ENCODE results near the gene AIPL1. TPM values are rescaled to one million over a fixed set of nuclear protein-coding genes. Genes with fewer than 3 reads are reported as not detected.

Gene AIPL1
- total RNA-seq, 2 donors from 2014 or later, result not detected

DNA sequence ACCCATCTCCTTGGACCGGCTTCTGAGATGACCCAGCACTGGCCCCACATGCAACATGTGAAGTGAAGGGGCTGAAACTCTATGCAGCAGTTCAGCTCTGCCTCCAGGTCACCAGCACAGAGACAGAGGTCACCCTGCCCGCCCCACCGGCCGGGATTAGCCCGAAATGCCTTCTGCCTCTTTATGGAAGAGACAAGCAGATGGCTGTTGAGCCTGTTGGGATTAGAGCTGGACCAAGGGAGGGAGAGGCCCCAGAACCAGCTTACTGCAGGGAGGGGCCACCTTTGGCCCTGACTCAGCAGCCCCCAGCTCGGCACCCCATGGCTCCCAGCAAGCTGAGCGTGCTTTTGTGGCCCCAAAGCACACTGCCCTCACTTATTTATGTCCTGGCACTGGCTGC, 5.7 kb downstream of the AIPL1 start:
- peaks cover 5% of the 10 kb centered on the region for H3K9me3 ChIP-seq (ENCODE audit: control insufficient read depth, low read length, poor library complexity, severe bottlenecking)
- Mint-ChIP-seq H3K27me3 (peaks cover 7% of the 10 kb centered on the region), H3K4me3 (no peak overlapping the region), H3K4me1 (peaks cover 15% of the 10 kb centered on the region), H3K36me3 (ENCODE audit: low read depth) (no peaks in the 10 kb centered on the region), H3K27ac (no peak overlapping the region)
- no peak for DNase-seq
- ATAC-seq, result no peak

DNA sequence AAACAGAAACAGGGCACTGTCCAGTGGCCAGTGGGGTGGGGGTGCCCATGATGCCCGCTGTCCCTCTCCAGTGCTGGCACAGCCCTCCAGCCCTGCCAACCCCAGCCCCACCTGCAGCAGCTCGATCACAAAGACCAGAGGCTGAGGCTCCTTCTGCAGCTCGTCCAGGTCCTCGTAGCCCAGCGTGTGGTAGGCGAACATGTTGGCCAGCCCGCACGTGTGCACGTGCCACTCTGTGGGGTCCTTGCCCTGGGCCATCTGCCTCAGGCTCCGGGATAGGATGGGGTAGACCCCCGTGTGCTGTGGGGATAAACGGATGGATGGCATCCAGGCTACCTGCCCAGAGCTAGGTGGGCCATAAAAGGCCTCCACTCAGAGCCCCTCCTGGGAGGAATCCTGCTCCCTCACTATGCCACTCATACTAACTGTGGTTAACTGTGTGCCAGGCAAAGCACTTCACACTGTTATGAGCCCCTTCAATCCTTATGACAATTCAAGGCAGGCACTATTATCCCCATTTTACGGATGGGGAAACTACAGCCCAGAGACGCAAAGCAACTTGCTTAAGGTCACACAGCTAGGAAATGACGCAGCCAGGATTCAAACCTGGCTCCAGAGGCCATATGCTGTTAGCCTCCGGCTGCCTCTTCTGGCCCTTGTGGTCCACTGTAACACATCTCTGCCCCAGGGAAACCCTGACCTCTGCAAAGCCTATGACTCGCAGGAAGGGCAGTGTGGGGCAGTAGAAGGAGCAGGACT, 6.5 kb downstream of the AIPL1 start:
- H3K4me3 Mint-ChIP-seq, result no peak overlapping the region
- DNase-seq, result no peak
- H3K27ac Mint-ChIP-seq, result no peak overlapping the region
- peaks cover 5% of the 10 kb centered on the region for H3K9me3 ChIP-seq (ENCODE audit: control insufficient read depth, low read length, poor library complexity, severe bottlenecking)
- ATAC-seq, result no peak
- H3K27me3 Mint-ChIP-seq, result peaks cover 15% of the 10 kb centered on the region
- H3K36me3 Mint-ChIP-seq (ENCODE audit: low read depth), result no peaks in the 10 kb centered on the region
- H3K4me1 Mint-ChIP-seq, result peaks cover 15% of the 10 kb centered on the region

DNA sequence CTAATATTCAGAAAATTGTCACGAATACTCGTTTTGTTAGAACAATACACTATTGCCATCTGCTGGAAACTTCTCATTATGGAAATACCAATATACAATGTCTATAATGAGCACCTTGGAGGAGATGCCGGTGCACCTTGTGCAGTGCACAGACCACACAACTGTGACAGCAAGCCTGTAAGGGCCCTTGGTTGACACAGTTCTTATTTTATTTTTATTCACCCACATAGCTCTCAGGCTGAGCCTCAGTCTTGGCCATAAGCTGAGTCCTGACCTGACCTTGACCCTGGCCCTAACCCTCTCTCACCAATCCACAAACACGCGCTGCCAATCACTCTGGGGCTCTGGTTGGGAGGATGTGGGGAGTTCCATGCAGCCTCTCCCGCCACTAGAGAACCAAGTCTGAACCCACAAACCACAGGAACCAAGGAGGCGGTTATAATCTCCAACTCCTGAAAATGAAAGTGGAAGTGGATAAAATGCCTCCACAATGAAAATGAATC, 7.6 kb downstream of the AIPL1 start:
- peak overlapping the region; percentile 77 for H3K27ac Mint-ChIP-seq

DNA sequence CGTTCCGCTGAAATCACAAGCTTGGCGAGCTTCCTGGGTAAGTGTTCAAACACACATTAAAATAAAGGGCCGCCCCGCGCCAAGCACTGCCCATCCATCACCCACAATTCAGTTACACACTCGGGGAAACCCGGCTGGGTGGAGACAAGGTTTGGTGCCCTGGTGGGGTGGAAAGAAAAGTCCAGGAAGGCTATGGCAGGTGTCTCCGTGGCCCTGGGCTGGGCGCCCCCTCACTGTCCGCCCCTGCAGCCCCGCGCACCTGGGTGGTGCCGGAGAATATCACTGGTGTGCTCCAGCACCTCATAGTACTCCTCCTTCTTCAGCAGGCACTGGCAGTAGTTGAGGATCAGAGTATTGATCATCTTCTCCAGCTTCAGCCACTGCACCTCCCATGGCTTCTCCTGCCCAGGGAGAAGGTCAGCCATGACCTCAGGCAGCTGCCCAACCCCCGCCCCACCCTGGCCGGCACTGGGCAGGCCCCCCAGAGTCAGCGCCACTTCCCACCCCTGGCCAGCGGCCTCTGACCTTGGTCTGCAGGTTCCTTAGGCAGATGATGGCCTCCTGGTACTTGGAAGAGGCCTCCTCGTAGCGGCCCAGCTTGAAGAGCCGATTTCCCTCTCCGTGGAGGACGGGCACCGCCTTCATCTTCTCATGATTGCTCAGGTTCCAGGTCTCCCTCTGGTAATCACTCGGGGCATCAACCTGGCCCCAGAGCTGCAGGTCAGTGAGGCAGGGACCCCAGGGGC, 8.4 kb downstream of the AIPL1 start:
- H3K4me1 Mint-ChIP-seq, result peaks cover 15% of the 10 kb centered on the region
- peaks cover 25% of the 10 kb centered on the region for H3K27me3 Mint-ChIP-seq
- H3K27ac Mint-ChIP-seq, result no peak overlapping the region
- H3K4me3 Mint-ChIP-seq, result no peak overlapping the region
- no peak for ATAC-seq
- H3K36me3 Mint-ChIP-seq (ENCODE audit: low read depth), result no peaks in the 10 kb centered on the region
- peaks cover 5% of the 10 kb centered on the region for H3K9me3 ChIP-seq (ENCODE audit: control insufficient read depth, low read length, poor library complexity, severe bottlenecking)
- DNase-seq, result no peak

More for the DNA sequence above, 7.6 kb downstream of the AIPL1 start:
- Mint-ChIP-seq H3K27me3 (peaks cover 23% of the 10 kb centered on the region), H3K4me1 (peaks cover 15% of the 10 kb centered on the region), H3K4me3 (peak overlapping the region; percentile 62), H3K36me3 (ENCODE audit: low read depth) (no peaks in the 10 kb centered on the region)
- peak; percentile 89 for ATAC-seq
- H3K9me3 ChIP-seq (ENCODE audit: control insufficient read depth, low read length, poor library complexity, severe bottlenecking), result peaks cover 5% of the 10 kb centered on the region
- peak in 2 of 3 donors; percentile 11 to 14 for DNase-seq

DNA sequence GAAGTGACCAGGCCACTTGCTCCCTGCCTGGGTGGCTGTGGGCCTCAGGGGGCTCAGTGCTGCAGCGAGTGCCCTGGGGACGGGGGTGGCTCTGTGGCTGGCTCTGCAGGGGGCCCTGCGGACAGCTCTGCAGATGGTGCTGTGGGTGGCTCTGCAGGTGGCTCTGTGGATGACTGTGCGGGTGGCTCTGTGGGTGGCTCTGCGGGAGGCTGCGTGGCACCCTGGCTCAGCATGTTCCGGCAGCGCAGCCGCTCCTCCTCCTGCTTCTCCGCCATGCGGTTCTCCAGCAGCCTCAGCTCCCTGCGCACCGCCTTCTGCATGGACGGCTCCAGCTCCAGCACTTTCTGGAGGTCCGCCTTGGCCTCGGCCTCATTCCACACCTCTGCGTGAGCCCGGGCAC, 9.5 kb downstream of the AIPL1 start:
- ATAC-seq (no peak), DNase-seq (no peak)
- H3K9me3 ChIP-seq (ENCODE audit: control insufficient read depth, low read length, poor library complexity, severe bottlenecking), result no peaks in the 10 kb centered on the region
- no peak overlapping the region for H3K27ac Mint-ChIP-seq
- no peaks in the 10 kb centered on the region for H3K36me3 Mint-ChIP-seq (ENCODE audit: low read depth)
- H3K4me1 Mint-ChIP-seq, result peaks cover 15% of the 10 kb centered on the region
- H3K4me3 Mint-ChIP-seq, result no peak overlapping the region
- H3K27me3 Mint-ChIP-seq, result peaks cover 28% of the 10 kb centered on the region

DNA sequence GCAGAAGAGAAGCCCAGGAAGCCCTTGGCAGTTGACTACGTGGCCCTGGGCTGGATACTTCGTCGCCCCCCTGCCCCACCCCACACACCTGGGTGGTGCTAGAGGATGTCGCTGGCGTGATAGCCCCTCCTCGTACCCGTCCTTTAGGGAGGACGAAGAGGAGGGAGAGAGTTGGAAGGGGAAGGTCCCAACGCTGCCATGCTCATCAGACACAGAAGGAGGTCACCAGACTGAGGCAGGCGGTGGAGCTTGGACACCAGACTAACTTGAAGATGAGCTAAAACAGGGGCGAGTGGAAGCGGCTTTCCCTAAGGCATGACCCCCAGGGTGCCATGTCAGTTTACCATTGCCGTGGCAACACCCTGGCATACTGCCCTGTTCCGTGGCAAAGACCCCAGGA, 11.0 kb downstream of the AIPL1 start:
- H3K27me3 Mint-ChIP-seq, result peaks cover 34% of the 10 kb centered on the region
- DNase-seq (no peak), ATAC-seq (no peak)
- H3K4me1 Mint-ChIP-seq, result peaks cover 19% of the 10 kb centered on the region
- H3K27ac Mint-ChIP-seq, result no peak overlapping the region
- no peaks in the 10 kb centered on the region for H3K36me3 Mint-ChIP-seq (ENCODE audit: low read depth)
- H3K9me3 ChIP-seq (ENCODE audit: control insufficient read depth, low read length, poor library complexity, severe bottlenecking), result no peaks in the 10 kb centered on the region
- H3K4me3 Mint-ChIP-seq, result no peak overlapping the region

DNA sequence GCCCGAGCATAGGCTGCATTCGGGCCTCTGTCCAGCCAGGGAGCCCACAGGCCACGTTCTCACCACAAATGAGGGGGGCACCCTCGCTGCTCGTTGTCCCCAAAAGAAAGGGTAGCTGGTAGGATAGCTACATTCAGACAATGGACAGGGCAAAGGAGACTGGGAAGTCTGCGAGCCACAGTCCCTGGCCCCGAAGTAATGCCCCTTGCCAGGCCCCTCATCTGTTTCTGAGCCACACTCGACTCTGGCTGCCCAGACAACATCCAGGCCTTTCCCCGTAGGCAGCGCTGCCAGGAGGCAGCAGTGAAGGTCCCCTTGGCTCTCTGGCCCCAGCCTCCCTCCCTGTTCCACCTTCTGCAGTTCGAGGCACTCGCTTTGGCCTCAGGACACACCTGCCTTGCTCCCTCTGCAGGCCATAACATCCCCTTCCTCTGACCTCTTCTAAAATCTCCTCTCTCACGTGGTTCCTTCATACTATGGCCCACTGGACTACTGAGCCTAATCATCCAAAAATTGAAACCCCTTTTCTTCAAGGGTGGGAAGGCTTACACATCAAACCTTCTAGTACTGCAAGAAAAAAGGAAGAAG, 12.2 kb downstream of the AIPL1 start:
- H3K4me1 Mint-ChIP-seq, result peaks cover 16% of the 10 kb centered on the region
- H3K27ac Mint-ChIP-seq, result no peak overlapping the region
- DNase-seq (no peak), ATAC-seq (no peak)
- H3K36me3 Mint-ChIP-seq (ENCODE audit: low read depth), result no peaks in the 10 kb centered on the region
- no peaks in the 10 kb centered on the region for H3K9me3 ChIP-seq (ENCODE audit: control insufficient read depth, low read length, poor library complexity, severe bottlenecking)
- H3K27me3 Mint-ChIP-seq, result peaks cover 36% of the 10 kb centered on the region
- H3K4me3 Mint-ChIP-seq, result no peak overlapping the region

DNA sequence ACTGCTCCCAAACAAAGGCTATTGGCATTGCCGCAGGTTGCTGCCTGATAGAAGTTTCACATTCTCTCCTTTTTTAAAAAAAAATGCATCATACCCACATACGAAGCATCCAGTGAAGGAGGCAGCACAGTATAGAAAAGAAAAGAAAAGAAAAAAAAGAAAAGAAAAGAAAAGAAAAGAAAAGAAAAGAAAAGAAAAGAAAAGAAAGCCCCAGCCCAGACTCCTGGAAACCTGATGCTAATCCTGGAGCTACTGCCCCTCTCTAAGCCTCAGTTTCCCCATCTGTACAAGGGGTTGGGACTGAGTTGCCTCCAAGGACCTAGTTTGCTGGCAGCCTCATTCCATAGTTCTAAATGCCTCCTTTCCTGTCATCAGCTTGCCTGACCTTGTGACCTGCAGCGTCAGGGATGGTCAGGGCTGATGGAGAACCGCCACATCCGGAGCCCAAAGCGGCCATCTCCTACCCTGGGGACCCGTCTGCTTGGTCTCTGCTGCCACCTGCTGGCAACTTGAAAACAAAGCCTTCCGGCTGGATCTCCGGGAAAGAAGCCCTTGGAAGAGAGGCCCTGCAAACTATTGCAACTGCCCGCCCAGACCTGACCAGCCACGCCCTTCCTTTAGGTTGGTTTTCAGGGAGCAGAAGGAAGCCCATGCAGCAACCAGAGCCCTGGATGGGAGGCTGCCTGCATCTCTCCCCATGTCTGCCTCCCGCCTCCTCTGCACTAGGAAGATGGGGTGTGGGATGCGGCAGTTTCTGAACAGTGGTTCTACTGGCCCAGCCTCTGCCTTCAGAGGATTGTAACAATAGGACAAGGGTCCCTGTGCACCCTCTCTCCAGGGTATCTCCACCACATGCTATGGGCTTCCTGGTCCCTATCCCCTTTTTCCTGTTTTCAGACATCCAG, 13.0 kb downstream of the AIPL1 start:
- peaks cover 9% of the 10 kb centered on the region for H3K4me1 Mint-ChIP-seq
- no peaks in the 10 kb centered on the region for H3K36me3 Mint-ChIP-seq (ENCODE audit: low read depth)
- DNase-seq (peak; percentile 45 to 52 (median 51)), ATAC-seq (peak; percentile 68)
- peaks cover 43% of the 10 kb centered on the region for H3K27me3 Mint-ChIP-seq
- H3K27ac Mint-ChIP-seq, result no peak overlapping the region
- no peaks in the 10 kb centered on the region for H3K9me3 ChIP-seq (ENCODE audit: control insufficient read depth, low read length, poor library complexity, severe bottlenecking)
- H3K4me3 Mint-ChIP-seq, result no peak overlapping the region

DNA sequence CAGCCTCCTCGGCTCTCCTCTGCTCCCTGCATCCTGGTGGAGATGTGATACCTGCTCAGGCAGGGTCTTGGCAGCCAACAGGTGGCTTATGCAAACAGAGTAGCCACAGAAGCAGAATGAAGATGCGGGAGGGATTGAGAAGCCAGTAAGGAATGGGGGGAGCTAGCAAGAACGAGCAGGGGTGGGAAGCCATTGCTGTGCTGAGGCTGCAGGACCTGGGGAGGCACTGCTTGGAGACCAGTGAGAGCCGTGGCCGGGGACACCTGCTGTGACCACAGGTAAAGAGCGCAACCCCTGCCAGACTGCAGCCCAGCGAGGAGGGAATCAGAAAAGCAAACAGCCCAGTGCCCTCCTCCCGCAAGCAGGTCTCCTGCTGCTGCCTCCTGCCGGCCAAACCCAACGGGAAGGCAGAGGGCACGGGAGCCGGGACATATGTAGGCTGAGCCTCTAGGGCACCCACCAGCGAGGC, 14.7 kb downstream of the AIPL1 start:
- H3K27ac Mint-ChIP-seq, result peak overlapping the region; percentile 45
- H3K36me3 Mint-ChIP-seq (ENCODE audit: low read depth), result no peaks in the 10 kb centered on the region
- no peak for DNase-seq
- H3K9me3 ChIP-seq (ENCODE audit: control insufficient read depth, low read length, poor library complexity, severe bottlenecking), result no peaks in the 10 kb centered on the region
- H3K27me3 Mint-ChIP-seq, result peaks cover 54% of the 10 kb centered on the region
- H3K4me1 Mint-ChIP-seq, result peaks cover 4% of the 10 kb centered on the region
- no peak overlapping the region for H3K4me3 Mint-ChIP-seq
- no peak for ATAC-seq

DNA sequence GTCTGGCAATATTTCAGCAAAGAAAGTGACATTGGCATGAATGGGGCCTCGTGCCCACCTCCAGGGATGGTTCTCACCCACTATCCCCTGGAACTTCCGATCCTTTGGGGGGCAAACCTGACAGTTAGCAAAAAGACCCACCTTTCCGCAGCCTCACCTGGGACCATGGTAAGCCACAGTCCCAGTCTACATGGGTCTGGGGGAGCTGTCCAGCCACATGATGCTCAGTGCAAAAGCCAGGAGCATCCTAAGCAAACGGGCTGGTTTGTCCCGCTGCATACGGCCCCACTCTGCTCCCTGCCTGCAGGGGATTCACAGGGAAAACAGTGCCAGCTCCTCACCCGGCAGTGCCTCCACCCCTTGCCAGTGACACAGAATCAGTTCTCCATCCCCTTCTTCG, 19.3 kb downstream of the AIPL1 start:
- no peak for DNase-seq
- ATAC-seq, result no peak
- no peaks in the 10 kb centered on the region for H3K9me3 ChIP-seq (ENCODE audit: control insufficient read depth, low read length, poor library complexity, severe bottlenecking)
- Mint-ChIP-seq H3K36me3 (ENCODE audit: low read depth) (no peaks in the 10 kb centered on the region), H3K27me3 (peaks cover 54% of the 10 kb centered on the region), H3K4me1 (peaks cover 4% of the 10 kb centered on the region), H3K27ac (no peak overlapping the region), H3K4me3 (peak overlapping the region; percentile 31)

DNA sequence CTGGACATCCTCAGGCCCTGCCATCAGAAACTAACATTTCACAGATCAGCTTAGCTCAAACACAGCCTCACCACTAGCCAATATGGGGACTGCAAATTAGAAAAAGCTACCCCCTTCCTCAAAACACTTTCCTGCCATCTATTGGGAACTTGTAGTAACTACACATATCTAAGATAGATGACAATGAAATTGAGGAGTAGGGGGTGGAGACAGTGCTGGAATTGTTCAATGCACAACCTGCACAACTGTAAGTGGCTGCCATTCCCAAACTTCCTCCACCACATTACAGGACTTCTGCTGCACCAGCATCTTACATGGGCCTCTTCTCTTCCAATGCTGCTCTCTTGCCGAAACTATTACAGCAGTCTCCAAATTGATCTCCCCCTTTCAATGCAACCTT, 21.9 kb downstream of the AIPL1 start:
- H3K9me3 ChIP-seq (ENCODE audit: control insufficient read depth, low read length, poor library complexity, severe bottlenecking), result no peaks in the 10 kb centered on the region
- DNase-seq (no peak), ATAC-seq (peak; percentile 36)

DNA sequence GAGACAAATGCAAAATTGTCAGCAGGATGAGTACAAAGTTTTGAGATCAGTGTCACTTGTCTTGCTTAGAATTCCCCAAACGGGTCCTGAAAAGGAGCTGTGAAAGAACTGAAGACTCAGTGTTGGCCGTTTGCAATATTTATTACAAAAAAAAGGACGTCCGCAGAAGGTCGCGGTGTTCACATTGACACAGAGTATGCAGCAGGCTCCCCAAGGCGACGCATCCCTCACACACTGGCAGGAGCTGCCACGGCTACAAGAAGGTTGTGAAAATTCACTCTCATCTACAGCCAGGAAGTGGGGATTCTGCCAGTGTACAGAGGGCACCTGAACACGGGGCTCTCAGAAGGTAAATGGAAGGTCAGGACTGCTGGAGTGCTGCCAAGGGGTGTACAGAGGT, 26.2 kb downstream of the AIPL1 start:
- ATAC-seq (no peak), DNase-seq (no peak)
- Mint-ChIP-seq H3K4me1 (no peaks in the 10 kb centered on the region), H3K4me3 (no peak overlapping the region), H3K27ac (no peak overlapping the region), H3K27me3 (peaks cover 50% of the 10 kb centered on the region), H3K36me3 (ENCODE audit: low read depth) (peaks cover 4% of the 10 kb centered on the region)
- H3K9me3 ChIP-seq (ENCODE audit: control insufficient read depth, low read length, poor library complexity, severe bottlenecking), result no peaks in the 10 kb centered on the region

More for the DNA sequence above, 21.9 kb downstream of the AIPL1 start:
- no peak overlapping the region for H3K4me3 Mint-ChIP-seq
- peaks cover 57% of the 10 kb centered on the region for H3K27me3 Mint-ChIP-seq
- H3K36me3 Mint-ChIP-seq (ENCODE audit: low read depth), result no peaks in the 10 kb centered on the region
- no peak overlapping the region for H3K27ac Mint-ChIP-seq
- H3K4me1 Mint-ChIP-seq, result no peaks in the 10 kb centered on the region
